HG02588 (cell line): ENCODE data around the gene NHERF2.
"Not testable (repeated sequence)": the region's sequence is repeated elsewhere in the genome, so short reads cannot be mapped to it uniquely, and the experiment has no call there.

Experiments
- ATAC-seq: cut with Tn5 transposase; IDR thresholded peaks from one replicate; pipeline ENCODE4 v1.9.1; 2021; ENCODE audit warnings: mild to moderate bottlenecking, moderate library complexity; ENCODE audit not compliant: unreplicated experiment

NHERF2 gene

GRCh38 chr16:2025251-2025650 lies 1.5 kb upstream of the NHERF2 start:
- no peak for ATAC-seq

GRCh38 chr16:2025878-2026460 lies 733 bp upstream of the NHERF2 start:
- no peak for ATAC-seq

GRCh38 chr16:2027024-2028010 lies 615 bp downstream of the NHERF2 start:
- ATAC-seq: no peak

GRCh38 chr16:2028146-2028545 lies 1.4 kb downstream of the NHERF2 start:
- no peak for ATAC-seq

- ATAC-seq: no peak
Measured at GRCh38 chr16:2028620-2029220, 2.0 kb downstream of the NHERF2 start.

GRCh38 chr16:2029350-2029749 lies 2.6 kb downstream of the NHERF2 start:
- ATAC-seq: no peak

- ATAC-seq: no peak
Measured at GRCh38 chr16:2030036-2030435, 3.3 kb downstream of the NHERF2 start.

- no peak for ATAC-seq
Measured at GRCh38 chr16:2031081-2031577, 4.4 kb downstream of the NHERF2 start.

- ATAC-seq: no peak
Measured at GRCh38 chr16:2032285-2033056, 5.8 kb downstream of the NHERF2 start.

GRCh38 chr16:2033057-2033908 lies 6.6 kb downstream of the NHERF2 start:
- no peak for ATAC-seq

- ATAC-seq: not testable (repeated sequence)
Measured at GRCh38 chr16:2033909-2034695, 7.4 kb downstream of the NHERF2 start.

GRCh38 chr16:2034696-2035430 lies 8.2 kb downstream of the NHERF2 start:
- no peak for ATAC-seq

GRCh38 chr16:2035431-2036199 lies 8.9 kb downstream of the NHERF2 start:
- ATAC-seq: no peak

GRCh38 chr16:2036200-2036966 lies 9.7 kb downstream of the NHERF2 start:
- no peak for ATAC-seq

GRCh38 chr16:2037115-2037514 lies 10.4 kb downstream of the NHERF2 start:
- ATAC-seq: no peak

- ATAC-seq: no peak
Measured at GRCh38 chr16:2037647-2038381, 11.1 kb downstream of the NHERF2 start.
